ENCODE results near the gene FOXP1.

GRCh38 chr3:71207632-71208031 is 375.9 kb downstream of the FOXP1 start:
- TF ChIP-seq CTCF (IDR thresholded peaks at IDR 0.05) (no peak), POLR2A (IDR thresholded peaks at IDR 0.05) (no peak)
